ENCODE results near the gene SPTB.

SPTB gene

DNA sequence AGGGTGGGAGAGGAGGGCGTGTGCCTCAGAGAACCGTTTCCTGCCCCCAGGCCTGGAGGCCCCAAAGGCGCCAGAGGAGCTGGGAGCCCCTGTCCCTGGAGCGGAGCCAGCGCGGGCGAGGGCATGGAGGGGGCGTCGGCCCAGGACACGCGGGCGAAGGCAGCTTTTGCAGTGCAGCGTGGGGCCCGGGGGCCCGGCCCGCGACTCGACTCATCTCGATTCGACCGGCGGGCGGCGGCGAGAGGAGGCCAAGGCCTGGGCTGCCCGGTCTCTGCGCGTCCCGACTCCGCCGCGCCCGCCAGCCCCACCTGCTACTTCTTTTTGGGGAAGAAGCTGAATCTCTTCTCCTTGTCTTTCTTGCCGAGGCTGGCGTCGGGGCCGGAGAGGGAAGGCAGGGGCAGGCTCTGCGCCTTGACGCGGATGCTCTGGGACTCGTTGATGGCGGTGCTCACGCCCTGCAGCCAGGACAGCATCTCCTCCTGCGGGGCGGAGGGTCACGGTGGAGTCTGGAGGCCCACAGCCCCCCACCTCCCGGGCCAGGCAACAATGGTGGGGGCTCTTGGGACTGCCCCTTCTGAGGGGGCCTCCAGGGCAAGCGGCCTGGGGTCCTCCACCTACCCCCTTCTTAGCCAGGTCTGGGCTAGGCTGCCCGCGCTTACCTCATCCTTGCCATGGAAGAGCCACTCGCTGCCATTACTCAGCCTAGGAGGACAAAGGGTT, 130.6 kb downstream of the SPTB start:
- no peak for DNase-seq (ENCODE audit: low spot score)

- DNase-seq (ENCODE audit: low spot score): no peak
These were observed 131.2 kb downstream of the SPTB start for GRCh38 chr14:64748521-64748920.

- DNase-seq (ENCODE audit: low spot score): no peak
These were observed 132.4 kb downstream of the SPTB start for GRCh38 chr14:64747327-64747726.

DNA sequence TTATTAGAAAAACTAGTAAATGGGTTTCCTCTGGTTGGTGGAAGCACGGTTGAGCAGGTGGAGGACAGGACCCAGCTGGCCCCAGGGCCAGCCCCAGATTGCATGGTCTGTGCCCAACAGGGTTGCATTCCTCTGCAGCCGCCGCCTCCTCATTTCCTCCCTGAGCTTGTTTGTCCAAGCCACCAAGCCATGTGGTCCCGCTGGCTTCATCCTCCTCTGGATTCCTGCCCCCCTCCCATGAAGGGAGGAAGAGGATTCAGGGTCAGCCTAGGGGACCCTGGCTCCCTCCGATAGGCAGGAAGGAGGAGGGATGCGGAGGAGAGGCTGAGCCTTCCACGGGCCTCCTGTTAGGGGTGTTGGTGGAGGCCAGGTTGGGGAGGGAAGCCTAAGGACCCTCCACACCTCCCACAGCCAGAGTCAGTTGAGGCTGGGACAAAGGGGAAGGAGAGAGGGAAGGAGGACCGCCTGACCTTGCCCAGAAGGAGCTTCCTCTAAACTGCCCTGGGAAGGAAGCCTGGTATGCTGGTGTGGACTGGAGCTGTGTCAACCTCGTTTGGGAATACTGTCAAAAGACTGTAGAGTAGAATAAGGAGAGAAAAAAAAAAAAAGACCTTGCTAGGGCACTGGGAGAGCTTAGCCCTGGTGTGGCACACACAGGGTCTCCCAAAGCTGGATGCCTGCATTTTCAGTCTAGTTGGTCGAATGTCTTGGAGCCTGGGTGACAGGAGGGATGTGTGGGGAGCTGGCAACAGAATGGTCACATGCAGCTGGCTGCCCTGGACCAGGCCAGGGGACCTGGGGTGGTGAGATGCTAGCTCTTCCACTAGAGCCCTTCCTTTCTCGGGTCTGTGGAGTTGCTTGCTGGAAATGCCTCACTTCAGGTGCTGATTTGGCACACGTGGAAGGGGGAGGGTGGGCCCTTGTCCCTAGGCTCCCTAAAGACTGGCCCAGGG, 133.1 kb downstream of the SPTB start:
- no peak for DNase-seq (ENCODE audit: low spot score)

- no peak for DNase-seq (ENCODE audit: low spot score)
These were observed 134.1 kb downstream of the SPTB start for GRCh38 chr14:64745511-64746091.

GRCh38 chr14:64743061-64743460, 136.6 kb downstream of the SPTB start:
- no peak for DNase-seq (ENCODE audit: low spot score)

- no peak for DNase-seq (ENCODE audit: low spot score)
These were observed 137.7 kb downstream of the SPTB start for GRCh38 chr14:64741961-64742360.

DNA sequence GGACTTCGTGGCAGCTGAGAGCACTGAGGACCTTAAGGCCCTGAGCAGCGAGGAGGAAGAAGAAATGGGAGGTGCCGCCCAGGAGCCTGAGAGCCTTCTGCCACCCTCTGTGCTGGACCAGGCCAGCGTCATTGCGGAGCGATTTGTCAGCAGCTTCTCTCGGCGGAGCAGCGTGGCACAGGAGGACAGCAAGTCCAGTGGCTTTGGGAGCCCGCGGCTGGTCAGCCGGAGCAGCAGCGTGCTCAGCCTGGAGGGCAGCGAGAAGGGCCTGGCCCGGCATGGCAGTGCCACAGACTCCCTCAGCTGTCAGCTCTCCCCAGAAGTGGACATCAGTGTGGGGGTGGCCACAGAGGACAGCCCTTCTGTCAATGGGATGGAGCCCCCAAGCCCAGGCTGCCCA, 138.5 kb downstream of the SPTB start:
- DNase-seq (ENCODE audit: low spot score): no peak

DNA sequence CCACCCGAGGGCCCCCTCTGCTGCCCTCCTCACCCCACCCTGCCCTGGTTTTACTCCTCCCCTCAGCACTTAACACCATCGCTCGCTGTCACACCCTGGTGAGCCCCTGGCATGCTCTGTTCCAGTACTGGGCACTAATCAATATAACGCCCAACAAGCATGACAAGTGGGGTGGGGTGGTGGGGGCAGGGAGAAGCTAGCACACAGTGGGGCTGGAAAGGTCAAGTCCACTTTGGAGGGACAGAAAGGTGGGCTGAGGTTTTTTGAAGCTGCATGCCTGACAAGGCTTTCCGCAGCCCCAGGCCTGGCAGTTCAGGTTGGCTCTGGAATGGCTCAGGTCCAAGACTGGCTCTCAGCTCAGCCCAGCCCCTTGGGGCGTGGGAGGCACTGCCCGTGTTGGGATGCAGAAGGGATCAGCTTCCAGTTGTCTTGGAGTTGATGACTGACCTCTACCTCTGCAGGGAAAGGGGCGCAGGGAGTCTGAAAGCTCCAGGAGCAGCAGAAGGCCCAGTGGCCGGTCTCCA, 141.4 kb downstream of the SPTB start:
- DNase-seq (ENCODE audit: low spot score): no peak

- DNase-seq (ENCODE audit: low spot score): no peak
These were observed 142.1 kb downstream of the SPTB start for GRCh38 chr14:64737391-64738280.

- DNase-seq (ENCODE audit: low spot score): no peak
These were observed 143.2 kb downstream of the SPTB start for GRCh38 chr14:64736271-64737169.

DNA sequence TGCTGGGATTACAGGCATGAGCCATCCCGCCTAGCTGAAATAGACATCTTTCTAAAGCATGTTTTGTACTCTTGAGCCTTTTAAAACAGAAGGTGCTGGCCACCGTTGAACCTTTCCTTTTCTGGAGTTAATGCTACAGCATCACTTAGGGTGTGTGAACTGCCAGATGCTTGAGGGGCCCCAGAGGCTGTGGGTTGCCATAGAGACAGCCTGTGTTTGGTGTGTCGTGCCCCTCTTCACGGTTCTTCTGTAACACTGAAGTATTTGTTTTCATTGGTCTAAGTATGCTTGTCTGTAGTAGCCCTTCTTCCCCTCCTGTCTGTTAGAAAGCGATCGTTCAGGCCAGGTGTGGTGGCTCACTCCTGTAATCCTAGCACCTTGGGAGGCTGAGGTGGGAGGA, 144.7 kb downstream of the SPTB start:
- no peak for DNase-seq (ENCODE audit: low spot score)

GRCh38 chr14:64733899-64734298, 145.8 kb downstream of the SPTB start:
- DNase-seq (ENCODE audit: low spot score): no peak

DNA sequence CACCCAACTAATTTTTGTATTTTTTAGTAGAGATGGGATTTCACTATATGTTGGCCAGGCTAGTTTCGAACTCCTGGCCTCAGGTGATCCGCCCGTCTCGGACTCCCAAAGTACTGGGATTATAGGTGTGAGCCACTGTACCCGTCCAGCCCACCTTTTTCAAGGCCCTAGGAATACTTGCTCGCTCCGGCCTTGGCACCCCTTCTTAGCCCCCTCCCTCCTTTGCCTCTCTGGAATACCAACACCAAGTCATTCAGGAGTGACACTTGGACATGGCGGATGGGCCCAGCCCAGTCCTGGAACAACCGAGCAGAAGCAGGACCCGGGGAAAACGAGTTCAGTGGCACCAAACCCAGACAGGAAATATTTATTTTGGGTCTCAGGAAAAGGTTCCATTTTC, 146.4 kb downstream of the SPTB start:
- no peak for DNase-seq (ENCODE audit: low spot score)

- no peak for DNase-seq (ENCODE audit: low spot score)
These were observed 147.1 kb downstream of the SPTB start for GRCh38 chr14:64732536-64733120.

DNA sequence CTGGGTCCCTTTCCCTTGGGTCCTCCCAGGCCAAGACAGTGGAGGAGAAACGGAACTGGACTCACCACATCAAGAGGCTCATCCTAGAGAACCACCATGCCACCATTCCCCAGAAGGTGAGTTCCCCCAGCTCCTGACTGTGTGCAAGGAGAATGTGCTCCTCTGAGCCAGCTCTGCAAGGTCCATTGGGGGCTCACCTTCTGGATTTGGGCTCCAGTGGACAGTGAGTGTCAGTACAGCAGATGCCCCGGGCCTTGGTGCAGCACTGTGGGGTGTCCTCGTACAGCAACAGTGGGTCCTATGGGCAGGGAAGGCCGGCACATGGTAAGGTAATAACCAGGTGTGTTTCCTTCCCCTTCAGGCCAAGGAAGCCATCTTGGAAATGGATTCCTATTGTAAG, 147.6 kb downstream of the SPTB start:
- no peak for DNase-seq (ENCODE audit: low spot score)

DNA sequence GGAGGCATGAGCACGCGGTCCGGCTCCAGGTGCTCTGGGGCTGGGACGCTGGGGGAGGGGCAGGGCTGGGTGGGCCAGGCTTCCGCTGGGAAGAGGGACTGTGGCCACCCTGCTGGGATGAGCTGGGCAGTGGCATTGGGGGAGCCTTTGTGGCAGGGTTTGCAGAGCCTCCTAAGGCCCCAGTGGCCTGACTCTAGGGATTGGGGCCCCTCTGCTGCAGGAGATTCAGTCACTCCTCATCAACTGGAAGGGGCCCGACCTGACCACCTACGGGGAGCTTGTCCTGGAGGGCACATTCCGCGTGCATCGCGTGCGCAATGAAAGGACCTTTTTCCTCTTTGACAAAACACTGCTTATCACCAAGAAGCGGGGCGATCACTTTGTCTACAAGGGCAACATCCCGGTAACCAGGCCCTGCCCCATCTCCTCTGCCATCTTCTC, 148.5 kb downstream of the SPTB start:
- DNase-seq (ENCODE audit: low spot score): no peak

- DNase-seq (ENCODE audit: low spot score): no peak
These were observed 149.0 kb downstream of the SPTB start for GRCh38 chr14:64730681-64731080.

DNA sequence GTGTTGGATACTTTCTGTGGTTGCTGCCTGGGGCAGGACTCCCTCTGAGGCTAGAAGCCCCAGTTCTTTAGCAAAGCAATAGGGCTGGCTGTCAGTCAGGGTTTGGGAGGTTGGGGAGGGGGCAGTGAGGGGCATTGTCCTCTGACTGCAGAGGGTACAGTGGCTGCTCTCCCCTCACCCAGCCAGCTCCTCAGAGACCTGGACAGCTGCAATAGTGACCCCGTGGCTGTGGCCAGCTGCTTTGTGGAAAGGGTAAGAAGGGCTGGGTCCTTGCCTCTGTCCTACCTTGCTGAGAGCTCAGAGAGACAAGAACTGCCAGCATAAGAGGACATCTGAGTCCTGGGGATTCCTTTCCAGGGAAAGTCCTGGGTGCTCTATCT, 149.7 kb downstream of the SPTB start:
- no peak for DNase-seq (ENCODE audit: low spot score)

DNA sequence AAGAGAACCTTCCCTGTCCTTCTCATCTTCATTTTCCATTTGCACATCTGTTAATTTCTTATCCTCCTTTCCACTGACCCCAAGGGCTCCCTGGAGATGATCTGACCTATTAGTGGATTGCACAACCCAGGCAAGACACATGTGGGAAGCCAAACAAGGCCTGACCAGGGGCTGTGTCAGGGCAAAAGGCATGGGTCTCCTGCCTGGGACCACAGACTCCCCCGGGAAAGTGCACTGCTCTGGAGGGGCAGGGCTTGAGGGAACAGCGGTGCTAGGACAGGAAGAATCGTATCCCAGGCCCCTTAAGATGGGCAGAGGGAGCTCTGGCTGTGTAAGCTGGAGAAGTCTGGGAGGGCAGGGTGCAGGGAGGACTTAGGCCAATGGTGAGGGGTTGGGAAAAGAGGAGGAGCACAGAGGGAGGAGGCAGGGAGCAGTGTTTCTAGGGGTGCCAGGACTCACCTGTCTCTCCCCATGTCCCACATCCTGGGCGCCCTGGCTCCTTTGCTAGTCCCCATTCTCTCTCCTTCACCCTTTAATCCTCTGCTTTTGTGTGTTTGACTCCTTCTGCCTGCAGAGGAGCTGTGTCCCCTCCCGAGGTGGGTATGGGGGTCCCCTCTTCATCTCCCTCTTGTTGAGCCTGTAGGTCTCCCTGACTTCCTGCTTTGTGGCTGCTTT, 150.2 kb downstream of the SPTB start:
- no peak for DNase-seq (ENCODE audit: low spot score)
